Adrenal gland (tissue), 5 donors: ENCODE results near the gene KCNMB1.

ENCODE experiments used
- CTCF ChIP-seq, 6 experiments: fragments of 450-650 bp in 4 of 6; fragments of 200-600 bp in 2 of 6; sonication (generic) in 1 of 6; IDR thresholded peaks; 1 replicate in 5 of 6; 2 replicates in 1 of 6; pipeline versions ENCODE4 v1.5.1 to v1.8.0; 2016 to 2021; ENCODE audit warnings: antibody characterized with exemption in 6 of 6, mild to moderate bottlenecking in 2 of 6, moderate library complexity in 1 of 6
- POLR2A ChIP-seq, 2 donors: fragments of 450-650 bp; IDR thresholded peaks; one replicate each; pipeline ENCODE4 v1.6.1; 2017; ENCODE audit warnings: antibody characterized with exemption in 2 of 2, mild to moderate bottlenecking in 2 of 2, moderate library complexity in 1 of 2
- donor health status: DM: no; HTN: no; CAD: no.

GRCh38 chr5:170429014-170429413, 39.8 kb upstream of the KCNMB1 start:
- peak in 1 of 6 experiments; percentile 9 for TF ChIP-seq CTCF (IDR thresholded peaks at IDR 0.05)
- no peak for TF ChIP-seq POLR2A (IDR thresholded peaks at IDR 0.05)
